Liver (tissue), 9 donors: ENCODE results near the gene TBC1D20. TPM values are rescaled to one million over a fixed set of nuclear protein-coding genes. Genes with fewer than 3 reads are reported as not detected.

Experiments used
- DNase-seq: peaks from one replicate; pipeline ENCODE4 v3.0.0-alpha.2; 2017; ENCODE audit warnings: low spot score
- H3K27ac ChIP-seq, 2 donors: one replicate each; pipeline ENCODE4 v1.7.0; 2013; ENCODE audit warnings: inconsistent platforms in 2 of 2, low read length in 2 of 2, control low read depth in 1 of 2, low read depth in 1 of 2, mild to moderate bottlenecking in 1 of 2
- H3K27me3 ChIP-seq, 4 donors: one replicate each; pipeline versions ENCODE4 v1.6.1 to v1.7.0; 2013; ENCODE audit warnings: low read length in 3 of 4, inconsistent platforms in 1 of 4, mild to moderate bottlenecking in 1 of 4, moderate library complexity in 1 of 4; ENCODE audit not compliant: control insufficient read depth in 4 of 4, insufficient read depth in 4 of 4
- H3K36me3 ChIP-seq, 4 donors: one replicate each; pipeline versions ENCODE4 v1.6.1 to v1.7.0; 2013; ENCODE audit warnings: low read length in 3 of 4, mild to moderate bottlenecking in 3 of 4, low read depth in 1 of 4, moderate library complexity in 1 of 4; ENCODE audit not compliant: control insufficient read depth in 4 of 4, insufficient read depth in 3 of 4
- H3K4me1 ChIP-seq, 4 donors: one replicate each; pipeline versions ENCODE4 v1.6.1 to v1.7.0; 2013; ENCODE audit warnings: low read length in 3 of 4, mild to moderate bottlenecking in 3 of 4, moderate library complexity in 1 of 4; ENCODE audit not compliant: control insufficient read depth in 4 of 4, insufficient read depth in 4 of 4
- H3K4me3 ChIP-seq, 3 donors: one replicate each; pipeline versions ENCODE4 v1.6.1 to v1.7.0; 2013; ENCODE audit warnings: low read length in 3 of 3, control low read depth in 1 of 3, low read depth in 1 of 3, mild to moderate bottlenecking in 1 of 3
- H3K9ac ChIP-seq, 2 donors: one replicate each; pipeline ENCODE4 v1.7.0; 2013; ENCODE audit warnings: low read length in 2 of 2, mild to moderate bottlenecking in 2 of 2, moderate library complexity in 2 of 2, control low read depth in 1 of 2, low read depth in 1 of 2
- H3K9me3 ChIP-seq, 4 donors: one replicate each; pipeline versions ENCODE4 v1.6.1 to v1.7.0; 2013; ENCODE audit warnings: low read length in 3 of 4; ENCODE audit not compliant: control insufficient read depth in 4 of 4
- CTCF ChIP-seq: fragments of 150-350 bp; IDR thresholded peaks from 2 replicates; pipeline ENCODE4 v1.5.1; 2017; ENCODE audit warnings: improper control_type of control experiment, low read depth, low read length; ENCODE audit not compliant: missing input control
- EGR1 ChIP-seq, 2 donors: IDR thresholded peaks; 2 replicates each; pipeline ENCODE4 v1.6.1; 2016 to 2018; ENCODE audit warnings: antibody characterized with exemption in 2 of 2, low read depth in 2 of 2
- FOXA2 ChIP-seq: IDR thresholded peaks from 2 replicates; pipeline ENCODE4 v1.6.1; 2016; ENCODE audit warnings: antibody characterized with exemption
- GABPA ChIP-seq, 2 donors: IDR thresholded peaks in 1 of 2; conservative IDR thresholded peaks in 1 of 2; 2 replicates each; pipeline ENCODE4 v1.6.1; 2016; ENCODE audit warnings: antibody characterized with exemption in 2 of 2, mild to moderate bottlenecking in 1 of 2, moderate library complexity in 1 of 2
- HNF4A ChIP-seq, 2 donors: conservative IDR thresholded peaks; 2 replicates each; pipeline ENCODE4 v1.6.1; 2016; ENCODE audit warnings: antibody characterized with exemption in 2 of 2, mild to moderate bottlenecking in 2 of 2
- HNF4G ChIP-seq: IDR thresholded peaks from 2 replicates; pipeline ENCODE4 v1.6.1; 2016; ENCODE audit warnings: antibody characterized with exemption
- JUND ChIP-seq, 2 donors: IDR thresholded peaks; 2 replicates each; pipeline ENCODE4 v1.6.1; 2016; ENCODE audit warnings: antibody characterized with exemption in 2 of 2
- RAD21 ChIP-seq, 2 donors: IDR thresholded peaks; 2 replicates each; pipeline ENCODE4 v1.6.1; 2016; ENCODE audit warnings: antibody characterized with exemption in 2 of 2, mild to moderate bottlenecking in 2 of 2
- RXRA ChIP-seq, 2 donors: IDR thresholded peaks; 2 replicates each; pipeline ENCODE4 v1.6.1; 2017 to 2018; ENCODE audit warnings: antibody characterized with exemption in 2 of 2, mild to moderate bottlenecking in 1 of 2
- SP1 ChIP-seq: IDR thresholded peaks from 2 replicates; pipeline ENCODE4 v1.6.1; 2018; ENCODE audit warnings: antibody characterized with exemption, mild to moderate bottlenecking
- TAF1 ChIP-seq: conservative IDR thresholded peaks from 2 replicates; pipeline ENCODE4 v1.6.1; 2016; ENCODE audit warnings: antibody characterized with exemption, mild to moderate bottlenecking
- YY1 ChIP-seq: IDR thresholded peaks from 2 replicates; pipeline ENCODE4 v1.6.1; 2016; ENCODE audit warnings: antibody characterized with exemption, mild to moderate bottlenecking
- WGBS: extraction: QIAGEN DNeasy Blood & Tissue Kit; methylation state at CpG from one replicate; pipeline ENCODE4 v1.1.7; 2013; 5-methylcytosine and 5-hydroxymethylcytosine counted together
- polyA plus RNA-seq, 2 donors: library from polyadenylated mRNA; stranded (reverse) in 1 of 2; unstranded in 1 of 2; fragments of 200-250 nt in 1 of 2; fragments of >200 nt in 1 of 2; fragmentation: Nextera tagmentation in 1 of 2; extraction: Ambion mirVana in 1 of 2; gene quantifications; one replicate each; pipeline versions ENCODE4 v1.2.1 to v1.2.3, GENCODE V29; 2013 to 2015
- total RNA-seq, 2 donors: library from RNA; depleted of rRNA; stranded (reverse); fragments of >200 nt; gene quantifications; one replicate each; pipeline ENCODE4 v1.2.3, GENCODE V29; 2014
- TF ChIP-seq, protein P1 (sequence below): IDR thresholded peaks from 2 replicates; pipeline ENCODE4 v1.6.1; 2016; ENCODE audit warnings: antibody characterized with exemption
- TF ChIP-seq, protein P2 (sequence below): IDR thresholded peaks from 2 replicates; pipeline ENCODE4 v1.6.1; 2016; ENCODE audit warnings: antibody characterized with exemption, mild to moderate bottlenecking
- donor health status: healthy.
- donor health status: healthy.
- donor health status: healthy.
- donor health status: healthy.
- donor health status: healthy.

Gene TBC1D20
- total and polyA plus RNA-seq, 4 donors, result 8.7 to 18.9 (median 11.9) TPM

GRCh38 chr20:418858-419365 lies 43.4 kb downstream of the TBC1D20 start:
- WGBS, result 92% methylated on average over 8 of the region's 8 CpGs
- peaks cover 10 to 29% (median 12%) of the 10 kb centered on the region in 4 donors for H3K36me3 ChIP-seq
- no peak for DNase-seq
- H3K4me1 ChIP-seq, result peaks cover 12 to 42% (median 25%) of the 10 kb centered on the region in 4 donors
- no peak for TF ChIP-seq RXRA (IDR thresholded peaks at IDR 0.05)
- TF ChIP-seq HNF4G, result no peak
- TF ChIP-seq, protein P1, sequence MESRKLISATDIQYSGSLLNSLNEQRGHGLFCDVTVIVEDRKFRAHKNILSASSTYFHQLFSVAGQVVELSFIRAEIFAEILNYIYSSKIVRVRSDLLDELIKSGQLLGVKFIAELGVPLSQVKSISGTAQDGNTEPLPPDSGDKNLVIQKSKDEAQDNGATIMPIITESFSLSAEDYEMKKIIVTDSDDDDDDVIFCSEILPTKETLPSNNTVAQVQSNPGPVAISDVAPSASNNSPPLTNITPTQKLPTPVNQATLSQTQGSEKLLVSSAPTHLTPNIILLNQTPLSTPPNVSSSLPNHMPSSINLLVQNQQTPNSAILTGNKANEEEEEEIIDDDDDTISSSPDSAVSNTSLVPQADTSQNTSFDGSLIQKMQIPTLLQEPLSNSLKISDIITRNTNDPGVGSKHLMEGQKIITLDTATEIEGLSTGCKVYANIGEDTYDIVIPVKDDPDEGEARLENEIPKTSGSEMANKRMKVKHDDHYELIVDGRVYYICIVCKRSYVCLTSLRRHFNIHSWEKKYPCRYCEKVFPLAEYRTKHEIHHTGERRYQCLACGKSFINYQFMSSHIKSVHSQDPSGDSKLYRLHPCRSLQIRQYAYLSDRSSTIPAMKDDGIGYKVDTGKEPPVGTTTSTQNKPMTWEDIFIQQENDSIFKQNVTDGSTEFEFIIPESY, result no peak
- TF ChIP-seq HNF4A (conservative IDR thresholded peaks at IDR 0.05), result no peak
- no peak for TF ChIP-seq JUND (IDR thresholded peaks at IDR 0.05)
- no peak for TF ChIP-seq TAF1
- no peak for TF ChIP-seq EGR1 (IDR thresholded peaks at IDR 0.05; ENCODE audit: low read depth in 2 of 2)
- TF ChIP-seq CTCF, result no peak
- TF ChIP-seq, protein P2, sequence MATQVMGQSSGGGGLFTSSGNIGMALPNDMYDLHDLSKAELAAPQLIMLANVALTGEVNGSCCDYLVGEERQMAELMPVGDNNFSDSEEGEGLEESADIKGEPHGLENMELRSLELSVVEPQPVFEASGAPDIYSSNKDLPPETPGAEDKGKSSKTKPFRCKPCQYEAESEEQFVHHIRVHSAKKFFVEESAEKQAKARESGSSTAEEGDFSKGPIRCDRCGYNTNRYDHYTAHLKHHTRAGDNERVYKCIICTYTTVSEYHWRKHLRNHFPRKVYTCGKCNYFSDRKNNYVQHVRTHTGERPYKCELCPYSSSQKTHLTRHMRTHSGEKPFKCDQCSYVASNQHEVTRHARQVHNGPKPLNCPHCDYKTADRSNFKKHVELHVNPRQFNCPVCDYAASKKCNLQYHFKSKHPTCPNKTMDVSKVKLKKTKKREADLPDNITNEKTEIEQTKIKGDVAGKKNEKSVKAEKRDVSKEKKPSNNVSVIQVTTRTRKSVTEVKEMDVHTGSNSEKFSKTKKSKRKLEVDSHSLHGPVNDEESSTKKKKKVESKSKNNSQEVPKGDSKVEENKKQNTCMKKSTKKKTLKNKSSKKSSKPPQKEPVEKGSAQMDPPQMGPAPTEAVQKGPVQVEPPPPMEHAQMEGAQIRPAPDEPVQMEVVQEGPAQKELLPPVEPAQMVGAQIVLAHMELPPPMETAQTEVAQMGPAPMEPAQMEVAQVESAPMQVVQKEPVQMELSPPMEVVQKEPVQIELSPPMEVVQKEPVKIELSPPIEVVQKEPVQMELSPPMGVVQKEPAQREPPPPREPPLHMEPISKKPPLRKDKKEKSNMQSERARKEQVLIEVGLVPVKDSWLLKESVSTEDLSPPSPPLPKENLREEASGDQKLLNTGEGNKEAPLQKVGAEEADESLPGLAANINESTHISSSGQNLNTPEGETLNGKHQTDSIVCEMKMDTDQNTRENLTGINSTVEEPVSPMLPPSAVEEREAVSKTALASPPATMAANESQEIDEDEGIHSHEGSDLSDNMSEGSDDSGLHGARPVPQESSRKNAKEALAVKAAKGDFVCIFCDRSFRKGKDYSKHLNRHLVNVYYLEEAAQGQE, result no peak
- TF ChIP-seq FOXA2, result no peak
- no peak for TF ChIP-seq RAD21 (IDR thresholded peaks at IDR 0.05)
- no peak for TF ChIP-seq SP1
- H3K9ac ChIP-seq, result peak overlapping the region in 1 of 2 donors; percentile 36
- H3K4me3 ChIP-seq, result no peak overlapping the region
- peak overlapping the region; percentile 10 to 11 for H3K27ac ChIP-seq
- H3K27me3 ChIP-seq, result no peaks in the 10 kb centered on the region
- no peaks in the 10 kb centered on the region for H3K9me3 ChIP-seq

DNA sequence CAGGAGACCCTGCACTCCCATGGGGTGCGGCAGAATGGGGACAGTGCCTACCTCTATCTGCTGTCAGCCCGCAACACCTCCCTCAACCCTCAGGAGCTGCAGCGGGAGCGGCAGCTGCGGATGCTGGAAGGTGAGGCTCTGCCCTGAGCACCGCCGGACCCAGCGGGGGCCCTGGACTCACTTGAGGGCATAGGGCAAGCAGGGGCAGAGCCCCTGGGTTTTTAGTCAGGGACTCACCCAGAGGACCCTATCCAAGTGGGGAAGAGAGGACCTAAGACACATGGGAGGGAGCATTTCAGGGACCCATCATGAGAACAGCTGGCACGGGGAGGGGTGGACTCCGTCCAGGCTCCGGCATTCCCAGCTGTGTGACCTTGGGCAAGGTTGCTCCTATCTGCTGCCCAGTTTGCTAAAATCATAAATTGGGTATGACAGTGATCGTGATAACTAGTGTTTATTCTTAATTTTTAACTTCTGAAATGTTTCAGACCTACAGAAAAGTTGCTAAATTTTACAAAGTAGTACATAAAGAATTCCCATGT lies 44.5 kb downstream of the TBC1D20 start:
- H3K27ac ChIP-seq, result peak overlapping the region; percentile 9 to 64
- 73% methylated on average over 12 of the region's 12 CpGs for WGBS

More for the DNA sequence above, 44.5 kb downstream of the TBC1D20 start:
- Histone ChIP-seq H3K9me3 (no peaks in the 10 kb centered on the region), H3K27me3 (no peaks in the 10 kb centered on the region), H3K36me3 (peaks cover 5 to 20% (median 10%) of the 10 kb centered on the region in 4 donors), H3K4me3 (no peak overlapping the region), H3K9ac (no peak overlapping the region), H3K4me1 (peaks cover 12 to 42% (median 25%) of the 10 kb centered on the region in 4 donors)
- no peak for DNase-seq
- TF ChIP-seq SP1 (no peak), YY1 (no peak), CTCF (no peak), GABPA (IDR thresholded peaks at IDR 0.05 in 1 of 2, conservative IDR thresholded peaks at IDR 0.05 in 1 of 2) (no peak), HNF4A (conservative IDR thresholded peaks at IDR 0.05) (peak; percentile 23 to 36), FOXA2 (no peak), RXRA (IDR thresholded peaks at IDR 0.05) (no peak)
